ENCODE measurements around the gene CDH23.

Gene CDH23

GRCh38 chr10:71743089-71743838 is 346.5 kb downstream of the CDH23 start:
- in situ Hi-C loops (cut with HindIII; ENCODE audit: low pct_unique_long_range_greater_than_20kb, low sequenced_read_pairs) = no loop called here
- DNase-seq (ENCODE audit: low read depth in 1 of 2, low spot score in 1 of 2) = no peak
- TF ChIP-seq JUND (IDR thresholded peaks at IDR 0.05; ENCODE audit: low read depth) = no peak

GRCh38 chr10:71743866-71744265 is 347.1 kb downstream of the CDH23 start:
- TF ChIP-seq JUND (IDR thresholded peaks at IDR 0.05; ENCODE audit: low read depth) = no peak
- in situ Hi-C loops (cut with HindIII; ENCODE audit: low pct_unique_long_range_greater_than_20kb, low sequenced_read_pairs) = no loop called here
- DNase-seq (ENCODE audit: low read depth in 1 of 2, low spot score in 1 of 2) = no peak

DNA sequence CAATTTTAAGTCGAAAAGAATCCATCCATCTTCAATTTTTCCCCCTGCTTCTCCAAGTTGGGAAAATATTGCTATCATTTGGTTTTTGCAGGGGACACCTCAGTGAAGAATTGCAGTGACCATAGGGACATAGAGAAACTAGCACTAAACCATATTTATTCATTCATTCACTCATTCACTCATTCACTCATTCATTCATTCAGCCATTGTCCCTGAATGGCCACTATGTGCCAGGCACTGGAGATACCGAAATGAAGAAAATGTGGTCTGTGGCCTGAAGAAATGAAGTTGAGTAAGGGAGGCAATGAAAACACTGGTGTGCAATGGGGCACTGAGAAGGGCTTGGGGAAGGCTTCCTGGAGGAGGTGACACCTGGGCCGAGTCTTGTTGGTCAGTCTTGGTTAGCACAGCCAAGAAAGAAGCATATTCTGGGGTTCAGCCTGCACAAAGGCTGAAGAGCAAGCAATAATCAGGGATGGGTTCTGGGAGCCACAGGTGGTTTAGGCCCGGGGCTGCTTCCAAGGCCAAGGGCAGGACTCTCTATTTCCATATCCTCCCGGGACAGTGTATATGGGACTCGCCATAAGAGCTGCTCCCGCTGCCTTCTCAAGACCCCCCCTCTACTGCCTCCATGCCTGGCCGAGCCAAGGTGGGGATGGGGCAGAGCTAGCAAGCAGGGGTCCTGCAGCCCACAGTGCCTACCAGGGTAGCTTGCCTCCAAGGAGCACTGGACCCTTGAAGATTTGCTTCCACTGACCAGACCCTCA is 348.4 kb downstream of the CDH23 start:
- TF ChIP-seq JUND (IDR thresholded peaks at IDR 0.05; ENCODE audit: low read depth) = no peak
- in situ Hi-C loops (cut with HindIII; ENCODE audit: low pct_unique_long_range_greater_than_20kb, low sequenced_read_pairs) = no loop called here
- DNase-seq (ENCODE audit: low read depth in 1 of 2, low spot score in 1 of 2) = no peak

DNA sequence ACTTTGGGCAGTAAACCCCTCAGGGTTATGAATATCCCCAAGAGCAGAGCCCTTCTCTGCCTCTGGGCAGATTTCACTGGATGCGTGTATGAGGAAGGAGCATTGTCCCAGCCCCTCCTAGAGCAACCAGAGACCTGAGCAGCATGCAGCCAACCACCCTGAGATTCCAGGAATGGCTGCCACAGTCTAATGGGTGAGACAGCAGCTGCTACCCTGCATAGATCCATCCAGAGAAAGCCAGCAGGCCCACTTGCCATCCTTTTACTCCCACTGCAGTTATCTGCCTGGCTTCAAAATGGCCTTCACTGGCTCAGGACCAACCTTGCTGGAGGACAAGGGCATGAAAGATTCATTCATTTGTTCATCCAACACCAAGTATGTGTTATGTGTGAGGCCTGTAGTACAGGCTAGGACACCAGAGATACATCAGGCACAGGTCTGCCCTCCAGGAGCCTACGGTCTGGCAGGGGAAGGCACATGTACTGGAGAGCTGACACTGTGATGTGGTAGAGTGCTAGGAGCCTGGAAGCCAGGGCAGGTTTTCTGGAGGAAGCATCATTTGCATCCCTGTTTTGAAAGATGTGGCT is 349.0 kb downstream of the CDH23 start:
- TF ChIP-seq JUND (IDR thresholded peaks at IDR 0.05; ENCODE audit: low read depth) = no peak
- DNase-seq (ENCODE audit: low read depth in 1 of 2, low spot score in 1 of 2) = no peak
- in situ Hi-C loops (cut with HindIII; ENCODE audit: low pct_unique_long_range_greater_than_20kb, low sequenced_read_pairs) = no loop called here

DNA sequence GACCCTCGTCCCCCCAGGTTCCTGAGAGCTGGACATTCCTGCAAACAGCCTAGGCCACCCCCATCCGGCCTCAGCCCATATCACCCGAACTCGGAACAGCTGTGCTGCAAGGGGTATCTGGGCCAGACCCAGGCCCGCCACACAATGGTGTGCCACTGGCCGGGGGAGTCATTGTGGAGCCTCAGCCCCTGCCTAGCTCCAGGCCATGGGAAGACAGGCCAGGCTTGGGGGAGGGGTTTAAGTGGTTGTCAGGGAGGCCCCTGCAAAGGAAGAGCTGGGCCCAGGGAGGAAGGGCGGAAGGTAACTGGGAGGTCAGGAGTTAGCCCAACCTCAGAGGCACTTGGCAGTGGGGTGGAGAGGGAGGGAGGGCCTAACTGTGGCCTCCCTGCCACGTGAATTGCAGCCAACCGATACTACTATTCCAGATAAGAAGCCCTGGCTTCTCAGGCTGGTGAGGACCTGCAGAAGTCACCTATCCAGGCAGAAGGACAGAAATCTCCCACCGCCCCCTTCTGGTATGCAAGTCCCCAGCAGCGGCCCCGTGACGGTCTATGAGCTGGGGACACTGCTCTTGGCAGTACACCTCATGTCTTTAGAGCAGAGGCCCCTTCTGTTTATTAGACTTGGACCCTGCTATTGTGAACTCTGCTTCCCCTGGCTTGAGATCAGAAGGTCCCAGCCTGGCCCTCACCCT is 349.8 kb downstream of the CDH23 start:
- no peak for TF ChIP-seq JUND (IDR thresholded peaks at IDR 0.05; ENCODE audit: low read depth)
- no peak for DNase-seq (ENCODE audit: low read depth in 1 of 2, low spot score in 1 of 2)
- in situ Hi-C loops (cut with HindIII; ENCODE audit: low pct_unique_long_range_greater_than_20kb, low sequenced_read_pairs) = no loop called here

DNA sequence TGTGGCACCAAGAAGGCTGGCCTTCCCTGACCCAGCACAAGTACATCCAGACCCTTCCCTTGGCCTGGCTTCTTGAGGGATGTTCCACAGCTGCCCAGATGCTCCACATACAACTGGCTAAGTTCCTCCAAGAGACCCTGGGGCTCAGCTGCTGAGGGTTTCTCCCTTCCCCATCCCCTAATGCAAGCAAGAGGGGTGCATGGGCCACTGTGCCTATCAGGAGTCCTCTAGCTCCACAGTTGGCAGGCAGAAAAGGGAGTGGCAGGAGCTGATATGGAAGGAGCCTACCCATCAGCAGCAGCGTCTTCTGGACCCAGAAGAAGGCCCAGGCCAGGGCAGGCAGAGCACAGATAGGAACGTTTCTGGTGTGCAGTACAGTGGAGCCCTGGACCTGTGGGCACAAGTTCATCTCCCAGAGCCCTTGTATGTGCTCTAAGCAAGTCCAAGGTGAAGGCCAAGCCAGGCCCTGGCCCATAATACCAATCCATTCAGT is 350.4 kb downstream of the CDH23 start:
- no peak for TF ChIP-seq JUND (IDR thresholded peaks at IDR 0.05; ENCODE audit: low read depth)
- in situ Hi-C loops (cut with HindIII; ENCODE audit: low pct_unique_long_range_greater_than_20kb, low sequenced_read_pairs) = no loop called here
- no peak for DNase-seq (ENCODE audit: low read depth in 1 of 2, low spot score in 1 of 2)

GRCh38 chr10:71747551-71748523 is 351.1 kb downstream of the CDH23 start:
- DNase-seq (ENCODE audit: low read depth in 1 of 2, low spot score in 1 of 2) = no peak
- in situ Hi-C loops (cut with HindIII; ENCODE audit: low pct_unique_long_range_greater_than_20kb, low sequenced_read_pairs) = no loop called here

GRCh38 chr10:71748671-71749191 is 352.0 kb downstream of the CDH23 start:
- no peak for TF ChIP-seq JUND (IDR thresholded peaks at IDR 0.05; ENCODE audit: low read depth)
- DNase-seq (ENCODE audit: low read depth in 1 of 2, low spot score in 1 of 2) = no peak
- in situ Hi-C loops (cut with HindIII; ENCODE audit: low pct_unique_long_range_greater_than_20kb, low sequenced_read_pairs) = no loop called here

More at GRCh38 chr10:71747551-71748523, 351.1 kb downstream of the CDH23 start:
- TF ChIP-seq JUND (IDR thresholded peaks at IDR 0.05; ENCODE audit: low read depth) = no peak

DNA sequence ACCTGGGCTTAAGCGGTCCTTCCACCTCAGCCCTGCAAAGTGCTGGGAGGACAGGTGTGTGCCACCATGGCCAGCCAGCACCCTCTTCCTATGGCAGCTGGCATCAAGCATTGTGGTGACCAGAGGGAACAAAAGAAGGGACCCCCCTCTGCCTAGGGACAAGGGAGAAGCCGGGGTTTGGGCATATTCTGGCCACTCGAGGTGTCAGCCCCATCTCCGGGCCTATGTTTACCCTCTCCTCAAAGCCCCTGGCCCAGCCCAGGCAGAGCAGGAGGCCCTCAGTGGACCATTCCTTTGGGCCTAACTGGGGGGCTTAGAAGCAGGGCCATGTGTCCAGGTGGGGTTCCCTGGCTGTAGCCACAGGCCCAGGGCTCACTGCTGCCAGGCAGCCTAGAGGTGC is 352.7 kb downstream of the CDH23 start:
- no peak for TF ChIP-seq JUND (IDR thresholded peaks at IDR 0.05; ENCODE audit: low read depth)
- no peak for DNase-seq (ENCODE audit: low read depth in 1 of 2, low spot score in 1 of 2)
- in situ Hi-C loops (cut with HindIII; ENCODE audit: low pct_unique_long_range_greater_than_20kb, low sequenced_read_pairs) = no loop called here

DNA sequence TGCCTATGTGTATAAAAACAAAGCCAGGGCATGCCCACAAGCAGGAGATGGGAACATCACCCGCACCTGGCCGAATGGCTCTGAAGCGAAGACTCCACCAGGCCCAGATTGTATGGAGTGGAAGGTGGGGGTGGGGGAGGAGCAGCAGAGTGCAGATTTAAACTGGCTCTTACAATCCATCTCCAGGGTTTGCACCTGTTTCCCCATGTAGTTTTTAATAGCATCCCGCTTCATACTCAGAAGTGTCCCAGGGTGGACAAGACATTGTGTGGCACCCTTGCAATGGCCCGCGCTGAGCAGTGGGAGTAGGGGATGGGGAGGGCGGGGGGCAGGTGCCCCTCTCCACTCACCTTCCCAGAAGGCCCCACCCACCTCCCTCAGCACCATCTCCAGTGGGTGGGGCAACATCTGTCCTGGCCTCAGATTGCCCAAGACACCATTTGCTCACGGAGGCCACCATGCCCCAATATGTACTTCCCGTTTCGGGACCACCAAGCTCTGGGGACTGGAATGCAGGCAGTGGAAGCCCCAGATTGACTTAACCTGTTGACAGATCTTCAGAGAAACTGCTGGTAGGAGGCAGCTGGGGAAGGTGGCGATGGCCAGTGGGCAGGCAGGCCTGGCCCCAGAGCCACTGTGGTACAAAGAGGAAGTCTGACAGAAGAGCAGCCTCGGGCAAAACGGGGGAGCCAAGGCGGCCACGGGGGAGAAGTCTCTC is 353.6 kb downstream of the CDH23 start:
- in situ Hi-C loops (cut with HindIII; ENCODE audit: low pct_unique_long_range_greater_than_20kb, low sequenced_read_pairs) = no loop called here
- DNase-seq (ENCODE audit: low read depth in 1 of 2, low spot score in 1 of 2) = no peak
- TF ChIP-seq JUND (IDR thresholded peaks at IDR 0.05; ENCODE audit: low read depth) = no peak

DNA sequence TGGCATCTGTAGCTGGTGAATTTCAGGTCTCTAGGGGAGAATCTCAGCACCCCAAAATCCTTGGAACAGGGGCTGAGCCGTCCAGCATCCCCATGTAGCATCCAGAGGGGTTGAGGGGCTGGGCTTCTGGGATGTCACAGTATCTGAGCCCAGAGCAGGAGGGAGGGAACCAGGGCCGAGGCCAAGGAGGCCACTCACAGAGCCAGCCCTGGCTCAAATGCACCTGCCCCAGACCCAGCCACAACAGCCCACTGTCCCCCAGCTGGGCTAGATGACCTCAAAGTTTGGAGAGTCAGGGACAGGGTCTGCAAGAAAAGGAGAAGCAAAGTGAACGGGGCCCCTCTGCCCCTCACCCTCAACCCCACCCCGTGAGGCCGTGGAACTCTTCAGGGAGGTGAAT is 354.3 kb downstream of the CDH23 start:
- in situ Hi-C loops (cut with HindIII; ENCODE audit: low pct_unique_long_range_greater_than_20kb, low sequenced_read_pairs) = no loop called here
- DNase-seq (ENCODE audit: low read depth in 1 of 2, low spot score in 1 of 2) = no peak
- no peak for TF ChIP-seq JUND (IDR thresholded peaks at IDR 0.05; ENCODE audit: low read depth)

All from T47D (cell line).